ENCODE results near the gene TMEM134. TPM values are rescaled to one million over a fixed set of nuclear protein-coding genes. Genes with fewer than 3 reads are reported as not detected.
A peak's percentile ranks its signal among the peaks of the same experiment; 100 is the strongest.

TMEM134 gene
- total RNA-seq, 1 experiment from 2014 or later: 73.5 TPM

GRCh38 chr11:67504005-67504949, 35.2 kb upstream of the TMEM134 start:
- H3K9me2 ChIP-seq (replicated peaks; ENCODE audit: low read length): no peaks in the 10 kb centered on the region
- no TSS peak for BruUV-seq (replicated peaks)
- peak overlapping the region; percentile 95 for H3K4me2 ChIP-seq (ENCODE audit: low read length)
- peak overlapping the region; percentile 95 for H3K27ac ChIP-seq (ENCODE audit: low read length)
- peaks cover 4% of the 10 kb centered on the region; the same call in 1 of the 2 replicates for H4K20me1 ChIP-seq (ENCODE audit: low read length)
- peak overlapping the region; percentile 96 for H3K4me3 ChIP-seq (ENCODE audit: low read length)
- H3F3A ChIP-seq (ENCODE audit: low read length, unreplicated experiment): no peaks in the 10 kb centered on the region
- H3K79me2 ChIP-seq (ENCODE audit: low read length): peaks cover 31% of the 10 kb centered on the region
- ChIA-PET POLR2A (ENCODE audit: unreplicated experiment) (no interaction called here), CTCF (no interaction called here)
- H3K9ac ChIP-seq (ENCODE audit: low read length): peak overlapping the region; percentile 71
- intact Hi-C loops (cut with micrococcal nuclease): loop anchor here (2.0 kb wide), 1 partner anchor 21 kb away; the partner anchor contains the start of gene AIP
- no peaks in the 10 kb centered on the region for H3K36me3 ChIP-seq (ENCODE audit: low read depth, low read length)
- TF ChIP-seq EZH2 (IDR thresholded peaks at IDR 0.05; ENCODE audit: low read length, unreplicated experiment) (no peak), EZH2phosphoT487 (IDR thresholded peaks at IDR 0.05; ENCODE audit: borderline replicate concordance, low read length) (no peak), CTCF (conservative IDR thresholded peaks at IDR 0.05; ENCODE audit: low read depth, low read length) (no peak)
- ATAC-seq: no peak
- peak overlapping the region; percentile 68 for H2AFZ ChIP-seq (ENCODE audit: low read length)
- no peaks in the 10 kb centered on the region for H3K27me3 ChIP-seq (ENCODE audit: low read length)
- no peaks in the 10 kb centered on the region for H3K9me3 ChIP-seq (ENCODE audit: low read length)
- DNase-seq: peak; percentile 12
- H3K4me1 ChIP-seq (ENCODE audit: insufficient read depth, low read length): peaks cover 33% of the 10 kb centered on the region

GRCh38 chr11:67503119-67504004, 34.3 kb upstream of the TMEM134 start:
- DNase-seq: no peak
- Histone ChIP-seq H3K36me3 (ENCODE audit: low read depth, low read length) (no peaks in the 10 kb centered on the region), H3K9me3 (ENCODE audit: low read length) (no peaks in the 10 kb centered on the region), H3K4me3 (ENCODE audit: low read length) (peak overlapping the region; percentile 96), H3K27me3 (ENCODE audit: low read length) (no peaks in the 10 kb centered on the region), H3K4me1 (ENCODE audit: insufficient read depth, low read length) (peaks cover 28% of the 10 kb centered on the region), H3K4me2 (ENCODE audit: low read length) (peak overlapping the region; percentile 95), H3K79me2 (ENCODE audit: low read length) (peaks cover 31% of the 10 kb centered on the region), H3K9me2 (replicated peaks; ENCODE audit: low read length) (no peaks in the 10 kb centered on the region), H2AFZ (ENCODE audit: low read length) (no peak overlapping the region), H3K27ac (ENCODE audit: low read length) (no peak overlapping the region), H3F3A (ENCODE audit: low read length, unreplicated experiment) (no peaks in the 10 kb centered on the region), H4K20me1 (ENCODE audit: low read length) (peaks cover 4% of the 10 kb centered on the region; the same call in 1 of the 2 replicates), H3K9ac (ENCODE audit: low read length) (no peak overlapping the region)
- POLR2A ChIA-PET (ENCODE audit: unreplicated experiment): no interaction called here
- CTCF ChIA-PET: no interaction called here
- no peak for ATAC-seq
- intact Hi-C loops (cut with micrococcal nuclease): loop anchor here (2.0 kb wide), 1 partner anchor 21 kb away; the partner anchor contains the start of gene AIP
- no peak for TF ChIP-seq EZH2phosphoT487 (IDR thresholded peaks at IDR 0.05; ENCODE audit: borderline replicate concordance, low read length)
- TF ChIP-seq EZH2 (IDR thresholded peaks at IDR 0.05; ENCODE audit: low read length, unreplicated experiment): no peak
- no peak for TF ChIP-seq CTCF (conservative IDR thresholded peaks at IDR 0.05; ENCODE audit: low read depth, low read length)
- BruUV-seq (replicated peaks): no TSS peak
